Measurements from ENCODE around the gene PPP1R3E. TPM values are rescaled to one million over a fixed set of nuclear protein-coding genes. Genes with fewer than 3 reads are reported as not detected.

Gene PPP1R3E
- total and polyA plus RNA-seq, 2 of the 13 experiments (the other 11 are each of a cell fraction or from before 2014, with no cell fraction given), result 16.5 to 26.5 TPM

DNA sequence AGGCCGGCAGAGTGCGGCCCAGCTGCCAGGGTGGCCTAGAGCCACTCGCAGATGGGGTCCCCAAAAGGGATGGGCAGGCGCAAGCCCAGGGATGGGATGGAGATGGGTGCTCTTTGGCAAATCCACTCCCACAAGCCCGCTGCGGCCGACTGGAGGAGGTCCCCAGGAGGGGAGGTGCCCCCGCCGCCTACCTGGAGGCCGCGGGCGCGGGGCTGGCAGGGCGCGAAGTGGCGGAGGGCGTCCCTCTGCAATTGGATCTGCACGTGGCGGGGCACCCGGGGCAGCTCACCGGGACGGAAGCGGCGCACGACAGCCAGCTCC lies 730 bp downstream of the PPP1R3E start (continued):
- TF ChIP-seq IKZF5 (CRISPR knock-in tag; IDR thresholded peaks at IDR 0.05) (peak; percentile 95; the same call in 1 of the 2 replicates), CHD2 (IDR thresholded peaks at IDR 0.05; ENCODE audit: low read depth, low read length) (no peak), ZNF337 (CRISPR knock-in tag; IDR thresholded peaks at IDR 0.05; ENCODE audit: borderline replicate concordance, low read depth) (no peak), RAD21 (CRISPR knock-in tag; IDR thresholded peaks at IDR 0.05) (no peak; the same call in 1 of the 2 replicates), CHD4 (IDR thresholded peaks at IDR 0.05; ENCODE audit: borderline replicate concordance, low read length) (no peak), SP140L (CRISPR knock-in tag; IDR thresholded peaks at IDR 0.05; ENCODE audit: borderline replicate concordance) (peak; percentile 98; the same call in 1 of the 2 replicates), YY1 (IDR thresholded peaks at IDR 0.05; ENCODE audit: insufficient read depth, insufficient replicate concordance, low read depth, low read length) (no peak), GLI4 (CRISPR knock-in tag; IDR thresholded peaks at IDR 0.05; ENCODE audit: borderline replicate concordance) (peak; percentile 100), ZNF230 (CRISPR knock-in tag; IDR thresholded peaks at IDR 0.05) (peak; percentile 91), RFX1 (IDR thresholded peaks at IDR 0.05) (no peak), KMT2B (CRISPR knock-in tag; IDR thresholded peaks at IDR 0.05) (peak; percentile 59), ZNF335 (CRISPR knock-in tag; IDR thresholded peaks at IDR 0.05) (no peak; the same call in 1 of the 2 replicates), ETV6 (CRISPR knock-in tag; conservative IDR thresholded peaks at IDR 0.05) (peak; percentile 49; the same call in 1 of the 2 replicates), ATRX (CRISPR knock-in tag; IDR thresholded peaks at IDR 0.05; ENCODE audit: borderline replicate concordance) (peak; percentile 63; the same call in 1 of the 2 replicates), ZNF792 (CRISPR knock-in tag; IDR thresholded peaks at IDR 0.05) (peak; percentile 60; the same call in 1 of the 2 replicates), ZNF550 (CRISPR knock-in tag; IDR thresholded peaks at IDR 0.05; ENCODE audit: borderline replicate concordance) (peak; percentile 95), EHMT2 (IDR thresholded peaks at IDR 0.05; ENCODE audit: borderline replicate concordance, low read depth, low read length) (no peak)
- TF ChIP-seq, protein P1, sequence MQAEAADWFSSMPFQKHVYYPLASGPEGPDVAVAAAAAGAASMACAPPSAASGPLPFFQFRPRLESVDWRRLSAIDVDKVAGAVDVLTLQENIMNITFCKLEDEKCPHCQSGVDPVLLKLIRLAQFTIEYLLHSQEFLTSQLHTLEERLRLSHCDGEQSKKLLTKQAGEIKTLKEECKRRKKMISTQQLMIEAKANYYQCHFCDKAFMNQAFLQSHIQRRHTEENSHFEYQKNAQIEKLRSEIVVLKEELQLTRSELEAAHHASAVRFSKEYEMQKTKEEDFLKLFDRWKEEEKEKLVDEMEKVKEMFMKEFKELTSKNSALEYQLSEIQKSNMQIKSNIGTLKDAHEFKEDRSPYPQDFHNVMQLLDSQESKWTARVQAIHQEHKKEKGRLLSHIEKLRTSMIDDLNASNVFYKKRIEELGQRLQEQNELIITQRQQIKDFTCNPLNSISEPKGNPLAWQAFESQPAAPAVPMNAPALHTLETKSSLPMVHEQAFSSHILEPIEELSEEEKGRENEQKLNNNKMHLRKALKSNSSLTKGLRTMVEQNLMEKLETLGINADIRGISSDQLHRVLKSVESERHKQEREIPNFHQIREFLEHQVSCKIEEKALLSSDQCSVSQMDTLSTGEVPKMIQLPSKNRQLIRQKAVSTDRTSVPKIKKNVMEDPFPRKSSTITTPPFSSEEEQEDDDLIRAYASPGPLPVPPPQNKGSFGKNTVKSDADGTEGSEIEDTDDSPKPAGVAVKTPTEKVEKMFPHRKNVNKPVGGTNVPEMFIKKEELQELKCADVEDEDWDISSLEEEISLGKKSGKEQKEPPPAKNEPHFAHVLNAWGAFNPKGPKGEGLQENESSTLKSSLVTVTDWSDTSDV (CRISPR knock-in tag; IDR thresholded peaks at IDR 0.05), result peak; percentile 94
- TF ChIP-seq, protein P2, sequence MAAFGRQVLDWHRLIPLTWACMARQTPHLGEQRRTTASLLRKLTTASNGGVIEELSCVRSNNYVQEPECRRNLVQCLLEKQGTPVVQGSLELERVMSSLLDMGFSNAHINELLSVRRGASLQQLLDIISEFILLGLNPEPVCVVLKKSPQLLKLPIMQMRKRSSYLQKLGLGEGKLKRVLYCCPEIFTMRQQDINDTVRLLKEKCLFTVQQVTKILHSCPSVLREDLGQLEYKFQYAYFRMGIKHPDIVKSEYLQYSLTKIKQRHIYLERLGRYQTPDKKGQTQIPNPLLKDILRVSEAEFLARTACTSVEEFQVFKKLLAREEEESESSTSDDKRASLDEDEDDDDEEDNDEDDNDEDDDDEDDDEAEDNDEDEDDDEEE (CRISPR knock-in tag; IDR thresholded peaks at IDR 0.05), result peak; percentile 99
- TF ChIP-seq, protein P3, sequence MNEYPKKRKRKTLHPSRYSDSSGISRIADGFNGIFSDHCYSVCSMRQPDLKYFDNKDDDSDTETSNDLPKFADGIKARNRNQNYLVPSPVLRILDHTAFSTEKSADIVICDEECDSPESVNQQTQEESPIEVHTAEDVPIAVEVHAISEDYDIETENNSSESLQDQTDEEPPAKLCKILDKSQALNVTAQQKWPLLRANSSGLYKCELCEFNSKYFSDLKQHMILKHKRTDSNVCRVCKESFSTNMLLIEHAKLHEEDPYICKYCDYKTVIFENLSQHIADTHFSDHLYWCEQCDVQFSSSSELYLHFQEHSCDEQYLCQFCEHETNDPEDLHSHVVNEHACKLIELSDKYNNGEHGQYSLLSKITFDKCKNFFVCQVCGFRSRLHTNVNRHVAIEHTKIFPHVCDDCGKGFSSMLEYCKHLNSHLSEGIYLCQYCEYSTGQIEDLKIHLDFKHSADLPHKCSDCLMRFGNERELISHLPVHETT (CRISPR knock-in tag; conservative IDR thresholded peaks at IDR 0.05), result peak; percentile 5; the same call in 1 of the 2 replicates
- TF ChIP-seq, protein P4, sequence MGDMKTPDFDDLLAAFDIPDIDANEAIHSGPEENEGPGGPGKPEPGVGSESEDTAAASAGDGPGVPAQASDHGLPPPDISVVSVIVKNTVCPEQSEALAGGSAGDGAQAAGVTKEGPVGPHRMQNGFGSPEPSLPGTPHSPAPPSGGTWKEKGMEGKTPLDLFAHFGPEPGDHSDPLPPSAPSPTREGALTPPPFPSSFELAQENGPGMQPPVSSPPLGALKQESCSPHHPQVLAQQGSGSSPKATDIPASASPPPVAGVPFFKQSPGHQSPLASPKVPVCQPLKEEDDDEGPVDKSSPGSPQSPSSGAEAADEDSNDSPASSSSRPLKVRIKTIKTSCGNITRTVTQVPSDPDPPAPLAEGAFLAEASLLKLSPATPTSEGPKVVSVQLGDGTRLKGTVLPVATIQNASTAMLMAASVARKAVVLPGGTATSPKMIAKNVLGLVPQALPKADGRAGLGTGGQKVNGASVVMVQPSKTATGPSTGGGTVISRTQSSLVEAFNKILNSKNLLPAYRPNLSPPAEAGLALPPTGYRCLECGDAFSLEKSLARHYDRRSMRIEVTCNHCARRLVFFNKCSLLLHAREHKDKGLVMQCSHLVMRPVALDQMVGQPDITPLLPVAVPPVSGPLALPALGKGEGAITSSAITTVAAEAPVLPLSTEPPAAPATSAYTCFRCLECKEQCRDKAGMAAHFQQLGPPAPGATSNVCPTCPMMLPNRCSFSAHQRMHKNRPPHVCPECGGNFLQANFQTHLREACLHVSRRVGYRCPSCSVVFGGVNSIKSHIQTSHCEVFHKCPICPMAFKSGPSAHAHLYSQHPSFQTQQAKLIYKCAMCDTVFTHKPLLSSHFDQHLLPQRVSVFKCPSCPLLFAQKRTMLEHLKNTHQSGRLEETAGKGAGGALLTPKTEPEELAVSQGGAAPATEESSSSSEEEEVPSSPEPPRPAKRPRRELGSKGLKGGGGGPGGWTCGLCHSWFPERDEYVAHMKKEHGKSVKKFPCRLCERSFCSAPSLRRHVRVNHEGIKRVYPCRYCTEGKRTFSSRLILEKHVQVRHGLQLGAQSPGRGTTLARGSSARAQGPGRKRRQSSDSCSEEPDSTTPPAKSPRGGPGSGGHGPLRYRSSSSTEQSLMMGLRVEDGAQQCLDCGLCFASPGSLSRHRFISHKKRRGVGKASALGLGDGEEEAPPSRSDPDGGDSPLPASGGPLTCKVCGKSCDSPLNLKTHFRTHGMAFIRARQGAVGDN (CRISPR knock-in tag; IDR thresholded peaks at IDR 0.05), result peak; percentile 92; the same call in 1 of the 2 replicates
